Fibroblast of lung (primary cell): Measurements from ENCODE around the gene COG5.

ENCODE experiments used
- CTCF ChIP-seq, 2 donors: IDR thresholded peaks in 1 of 2; conservative IDR thresholded peaks in 1 of 2; 1 replicate in 1 of 2; 2 replicates in 1 of 2; pipeline ENCODE4 v1.5.1; 2011 to 2012; ENCODE audit warnings: low read length in 2 of 2, control low read depth in 1 of 2, inconsistent platforms in 1 of 2, low read depth in 1 of 2, mild to moderate bottlenecking in 1 of 2
- EZH2 ChIP-seq: IDR thresholded peaks from 2 replicates; pipeline ENCODE4 v1.5.1; 2012; ENCODE audit warnings: low read length, control low read depth, mild to moderate bottlenecking; ENCODE audit errors: missing control alignments

GRCh38 chr7:107162475-107162874 is 401.2 kb downstream of the COG5 start:
- TF ChIP-seq EZH2 (no peak), CTCF (conservative IDR thresholded peaks at IDR 0.05 in 1 of 2, IDR thresholded peaks at IDR 0.05 in 1 of 2; ENCODE audit: low read depth in 1 of 2, low read length in 2 of 2) (no peak)
